Breast epithelium (tissue), 4 donors: ENCODE data around the gene CTIF. TPM values are rescaled to one million over a fixed set of nuclear protein-coding genes. Genes with fewer than 3 reads are reported as not detected.

Source experiments
- DNase-seq, 2 donors: peaks; one replicate each; pipeline ENCODE4 v3.0.0-alpha.2; 2019; ENCODE audit warnings: low spot score in 2 of 2
- H3K27ac ChIP-seq, 2 donors: fragments of 200-600 bp; sonication (generic) in 1 of 2; one replicate each; pipeline ENCODE4 v1.5.1; 2016 to 2019; ENCODE audit warnings: mild to moderate bottlenecking in 1 of 2
- H3K27me3 ChIP-seq, 2 donors: fragments of 200-600 bp; sonication (generic) in 1 of 2; one replicate each; pipeline versions ENCODE4 v1.5.1 to v1.6.0; 2017 to 2019; ENCODE audit warnings: control low read depth in 1 of 2, mild to moderate bottlenecking in 1 of 2
- H3K36me3 ChIP-seq: fragments of 200-600 bp; one replicate; pipeline ENCODE4 v1.5.1; 2019
- H3K4me1 ChIP-seq, 2 donors: fragments of 200-600 bp; sonication (generic); one replicate each; pipeline ENCODE4 v1.5.1; 2016 to 2019; ENCODE audit warnings: control low read depth in 1 of 2
- H3K4me3 ChIP-seq, 3 donors: fragments of 200-600 bp; sonication (generic); 1 replicate in 2 of 3; 2 replicates in 1 of 3; pipeline ENCODE4 v1.5.1; 2016 to 2019; ENCODE audit warnings: mild to moderate bottlenecking in 3 of 3, moderate library complexity in 2 of 3
- H3K9me3 ChIP-seq, 2 donors: fragments of 200-600 bp; sonication (generic) in 1 of 2; one replicate each; pipeline ENCODE4 v1.5.1; 2016 to 2019; ENCODE audit warnings: control low read depth in 1 of 2
- POLR2A ChIP-seq: fragments of 450-650 bp; IDR thresholded peaks from one replicate; pipeline ENCODE4 v1.6.1; 2016; ENCODE audit warnings: antibody characterized with exemption, mild to moderate bottlenecking, moderate library complexity
- POLR2AphosphoS5 ChIP-seq, 3 donors: sonication (generic); formaldehyde crosslinking; IDR thresholded peaks; one replicate each; pipeline ENCODE4 v1.6.1; 2017; ENCODE audit warnings: antibody characterized with exemption in 3 of 3
- intact Hi-C: fragments of 100-400 bp; cut with DNase I; formaldehyde crosslinking; loops from one replicate; pipeline ENCODE4 v1.15.1; 2023; ENCODE audit warnings: low total_unique reads
- total RNA-seq, 3 donors: library from RNA; depleted of rRNA; stranded (reverse); fragments of >200 nt; gene quantifications; one replicate each; pipeline ENCODE4 v1.1.0, GENCODE V29; 2016
- TF ChIP-seq, protein P1 (sequence below), 3 donors: fragments of 450-650 bp; IDR thresholded peaks; one replicate each; pipeline ENCODE4 v1.5.1; 2016 to 2017; ENCODE audit warnings: antibody characterized with exemption in 3 of 3, mild to moderate bottlenecking in 3 of 3, moderate library complexity in 3 of 3

CTIF gene
- total RNA-seq, 3 donors from 2014 or later = 28.8 to 78.9 (median 32.6) TPM

DNA sequence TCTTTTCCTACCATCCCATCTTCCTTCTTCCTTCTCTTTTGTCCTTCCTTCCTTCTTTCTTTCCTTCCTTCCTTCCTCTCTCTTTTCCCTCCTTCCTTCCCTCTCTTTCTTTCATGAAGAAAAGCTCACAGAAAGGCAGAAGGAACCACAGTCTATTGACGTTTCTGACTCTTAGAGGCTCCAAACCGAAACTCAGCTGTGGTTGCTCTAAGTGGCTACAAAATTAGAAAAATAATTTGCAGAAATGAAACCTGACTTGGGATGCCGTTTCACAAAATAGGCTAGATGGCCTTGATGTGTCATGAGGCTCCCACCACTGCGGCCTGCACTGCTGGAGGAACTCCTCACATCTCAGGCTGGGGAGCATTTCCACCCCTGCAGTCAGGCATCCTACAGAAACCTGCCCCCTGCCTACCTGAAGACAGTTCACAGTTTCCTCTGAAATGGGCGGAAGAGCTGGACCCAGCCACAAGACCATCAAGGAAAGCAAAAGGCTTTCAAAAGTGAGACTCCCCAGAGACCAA is 246.3 kb downstream of the CTIF start:
- Histone ChIP-seq H3K4me1 (peaks cover 5 to 10% of the 10 kb centered on the region in 2 donors), H3K27ac (no peak overlapping the region), H3K9me3 (no peaks in the 10 kb centered on the region), H3K36me3 (no peaks in the 10 kb centered on the region), H3K27me3 (no peaks in the 10 kb centered on the region), H3K4me3 (no peak overlapping the region)
- no peak for DNase-seq
- TF ChIP-seq POLR2A = no peak
- TF ChIP-seq, protein P1, sequence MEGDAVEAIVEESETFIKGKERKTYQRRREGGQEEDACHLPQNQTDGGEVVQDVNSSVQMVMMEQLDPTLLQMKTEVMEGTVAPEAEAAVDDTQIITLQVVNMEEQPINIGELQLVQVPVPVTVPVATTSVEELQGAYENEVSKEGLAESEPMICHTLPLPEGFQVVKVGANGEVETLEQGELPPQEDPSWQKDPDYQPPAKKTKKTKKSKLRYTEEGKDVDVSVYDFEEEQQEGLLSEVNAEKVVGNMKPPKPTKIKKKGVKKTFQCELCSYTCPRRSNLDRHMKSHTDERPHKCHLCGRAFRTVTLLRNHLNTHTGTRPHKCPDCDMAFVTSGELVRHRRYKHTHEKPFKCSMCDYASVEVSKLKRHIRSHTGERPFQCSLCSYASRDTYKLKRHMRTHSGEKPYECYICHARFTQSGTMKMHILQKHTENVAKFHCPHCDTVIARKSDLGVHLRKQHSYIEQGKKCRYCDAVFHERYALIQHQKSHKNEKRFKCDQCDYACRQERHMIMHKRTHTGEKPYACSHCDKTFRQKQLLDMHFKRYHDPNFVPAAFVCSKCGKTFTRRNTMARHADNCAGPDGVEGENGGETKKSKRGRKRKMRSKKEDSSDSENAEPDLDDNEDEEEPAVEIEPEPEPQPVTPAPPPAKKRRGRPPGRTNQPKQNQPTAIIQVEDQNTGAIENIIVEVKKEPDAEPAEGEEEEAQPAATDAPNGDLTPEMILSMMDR (IDR thresholded peaks at IDR 0.05) = no peak
- no peak for TF ChIP-seq POLR2AphosphoS5 (IDR thresholded peaks at IDR 0.05)
- intact Hi-C loops = no loop called here

DNA sequence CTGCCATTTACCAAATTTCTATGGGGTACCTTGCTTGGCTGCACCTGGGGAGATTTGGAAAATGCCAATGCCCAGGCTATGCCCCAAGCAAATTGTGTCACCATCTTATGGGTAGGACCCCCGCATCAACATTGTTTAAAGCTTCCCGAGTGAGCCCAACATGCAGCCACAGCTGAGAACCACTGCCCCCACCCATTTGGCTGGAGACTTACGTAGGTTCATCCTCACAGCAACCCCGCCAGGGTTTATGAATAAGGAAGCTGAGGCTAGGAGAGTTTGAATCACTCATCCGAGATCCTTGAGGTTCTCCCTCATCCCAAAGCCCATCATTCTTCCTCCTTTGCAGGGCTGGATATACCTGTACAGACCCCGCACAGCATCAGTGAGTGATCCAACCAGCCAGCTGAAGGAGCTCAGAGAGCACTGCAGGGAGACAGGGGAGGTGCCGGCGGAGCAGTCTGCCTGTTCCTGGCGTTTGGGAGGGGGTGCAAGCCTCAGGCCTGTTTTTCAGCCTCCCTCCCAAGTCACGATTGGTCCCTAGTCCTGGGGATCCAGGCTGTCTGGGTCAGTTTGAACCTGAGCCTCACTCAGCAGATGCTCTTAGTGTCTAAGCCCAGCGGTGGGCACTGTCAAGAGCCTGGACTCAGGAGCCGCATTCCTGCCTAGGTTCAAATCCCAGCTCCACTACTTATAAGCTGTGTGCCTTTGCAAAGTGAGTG is 247.1 kb downstream of the CTIF start:
- peaks cover 5 to 6% of the 10 kb centered on the region in 2 donors for H3K4me1 ChIP-seq
- no peak for DNase-seq
- H3K4me3 ChIP-seq = no peak overlapping the region
- TF ChIP-seq POLR2A (no peak), POLR2AphosphoS5 (IDR thresholded peaks at IDR 0.05) (no peak)
- TF ChIP-seq, protein P1 (IDR thresholded peaks at IDR 0.05) = no peak
- intact Hi-C loops = no loop called here
- no peaks in the 10 kb centered on the region for H3K9me3 ChIP-seq
- no peaks in the 10 kb centered on the region for H3K27me3 ChIP-seq
- H3K27ac ChIP-seq = no peak overlapping the region
- no peaks in the 10 kb centered on the region for H3K36me3 ChIP-seq

DNA sequence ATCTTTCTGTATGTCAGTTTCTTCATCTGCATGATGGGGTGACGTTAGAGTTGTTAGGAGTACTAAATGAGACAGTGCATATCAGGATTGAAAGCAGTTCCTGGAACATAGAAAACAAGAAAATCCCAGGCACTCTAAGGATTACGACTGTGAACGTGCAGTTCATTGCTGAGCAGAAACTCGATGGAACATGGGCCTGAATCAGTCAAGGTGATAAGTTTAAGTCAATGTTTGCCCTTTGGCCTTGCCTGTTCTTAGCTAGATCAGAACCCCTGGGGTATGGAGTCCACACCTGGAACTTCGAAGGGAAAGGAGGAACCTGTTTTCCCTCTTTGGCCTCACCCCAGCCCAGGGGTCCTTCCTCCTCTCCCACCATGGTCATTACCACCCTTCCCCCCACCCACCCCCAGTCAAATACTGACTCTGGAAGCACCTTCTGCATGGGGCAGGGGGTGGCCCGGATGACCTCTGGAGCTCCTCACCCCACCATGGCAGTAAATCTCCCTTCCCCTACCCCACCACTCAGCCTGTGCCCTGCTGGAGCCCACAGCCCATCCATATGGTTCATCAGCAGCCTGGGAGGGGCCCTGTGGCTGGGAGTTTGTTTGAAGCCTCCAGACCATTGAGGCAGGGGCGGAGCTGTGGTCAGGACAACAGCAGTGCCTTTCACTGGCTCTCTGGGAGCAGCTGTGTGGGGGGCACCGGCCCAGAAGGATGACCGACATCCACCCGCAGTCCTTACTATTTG is 247.8 kb downstream of the CTIF start:
- H3K4me1 ChIP-seq = peaks cover 5 to 6% of the 10 kb centered on the region in 2 donors
- peak in 1 of 2 donors; percentile 30 for DNase-seq

DNA sequence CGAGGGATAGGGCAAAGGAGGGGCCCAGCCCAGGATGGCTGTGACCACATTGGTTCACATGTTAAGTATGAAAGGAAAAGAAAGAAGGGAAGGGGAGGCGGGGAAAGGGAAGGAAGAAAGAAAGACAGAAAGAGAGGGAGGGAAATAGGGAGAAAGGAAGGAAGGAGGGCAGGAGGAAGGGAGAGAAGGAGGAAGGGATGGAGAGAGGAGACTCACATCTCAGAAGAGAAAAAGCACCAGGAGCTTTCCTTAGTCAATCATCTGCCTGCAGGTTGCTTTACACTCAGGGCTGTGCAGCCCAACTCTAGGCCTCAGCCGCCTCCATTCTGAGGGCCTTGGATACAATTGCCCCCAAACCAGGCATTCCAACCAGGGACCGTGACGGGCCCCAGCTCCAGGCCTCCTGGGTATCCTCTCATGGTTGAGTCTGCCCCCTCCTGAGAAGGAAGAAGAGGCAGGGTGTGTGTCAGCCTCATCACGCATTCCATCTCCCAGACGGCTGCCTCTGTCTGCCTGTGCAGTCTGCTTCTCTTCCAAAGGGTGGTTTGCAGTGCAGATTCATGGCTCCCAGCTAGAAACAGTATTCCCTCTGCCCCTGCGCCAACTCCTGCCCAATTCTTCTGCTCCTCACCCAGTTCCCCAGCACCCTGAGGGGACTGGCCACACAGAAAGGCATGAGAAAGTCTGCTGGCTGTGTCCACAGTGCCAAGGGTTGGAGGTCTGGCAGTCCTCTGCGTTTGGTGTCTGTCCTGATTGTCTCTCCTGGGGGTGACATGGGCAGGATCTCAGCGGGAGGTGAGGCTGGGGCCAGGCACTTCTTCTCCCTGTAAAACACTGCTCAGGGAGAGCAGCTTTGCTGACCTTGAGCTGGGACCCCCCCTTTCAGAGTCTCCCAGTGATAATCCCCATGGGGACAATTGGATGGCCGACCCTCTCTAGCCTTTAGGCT is 248.6 kb downstream of the CTIF start:
- DNase-seq = peak in 1 of 2 donors; percentile 27
- no peak overlapping the region for H3K4me3 ChIP-seq
- no peaks in the 10 kb centered on the region for H3K9me3 ChIP-seq
- intact Hi-C loops = loop anchor here (1.0 kb wide), 1 partner anchor 52 kb away; no protein-coding TSS in a partner anchor
- no peak overlapping the region for H3K27ac ChIP-seq
- TF ChIP-seq POLR2AphosphoS5 (IDR thresholded peaks at IDR 0.05) (no peak), POLR2A (no peak)
- TF ChIP-seq, protein P1 (IDR thresholded peaks at IDR 0.05) = no peak
- peaks cover under 1 to 6% of the 10 kb centered on the region in 2 donors for H3K4me1 ChIP-seq
- H3K36me3 ChIP-seq = no peaks in the 10 kb centered on the region
- no peaks in the 10 kb centered on the region for H3K27me3 ChIP-seq

More for the DNA sequence above, 247.8 kb downstream of the CTIF start:
- H3K27me3 ChIP-seq = no peaks in the 10 kb centered on the region
- no peaks in the 10 kb centered on the region for H3K9me3 ChIP-seq
- no peak overlapping the region for H3K27ac ChIP-seq
- no peak overlapping the region for H3K4me3 ChIP-seq
- H3K36me3 ChIP-seq = no peaks in the 10 kb centered on the region
- TF ChIP-seq, protein P1 (IDR thresholded peaks at IDR 0.05) = no peak
- TF ChIP-seq POLR2A (no peak), POLR2AphosphoS5 (IDR thresholded peaks at IDR 0.05) (no peak)
- intact Hi-C loops = loop anchor here (1.0 kb wide), 1 partner anchor 51 kb away; no protein-coding TSS in a partner anchor
